NK-92 treated with Interleukin-12 subunit alpha and Interleukin-12 subunit beta, amount 100 ng/mL, for 24 hours (cell line): ENCODE measurements around the gene TMIGD3.

Experiments used
- DNase-seq: peaks from one replicate; lab custom pipeline; 2025; lab: John Stamatoyannopoulos, UW

The TMIGD3 gene

DNA sequence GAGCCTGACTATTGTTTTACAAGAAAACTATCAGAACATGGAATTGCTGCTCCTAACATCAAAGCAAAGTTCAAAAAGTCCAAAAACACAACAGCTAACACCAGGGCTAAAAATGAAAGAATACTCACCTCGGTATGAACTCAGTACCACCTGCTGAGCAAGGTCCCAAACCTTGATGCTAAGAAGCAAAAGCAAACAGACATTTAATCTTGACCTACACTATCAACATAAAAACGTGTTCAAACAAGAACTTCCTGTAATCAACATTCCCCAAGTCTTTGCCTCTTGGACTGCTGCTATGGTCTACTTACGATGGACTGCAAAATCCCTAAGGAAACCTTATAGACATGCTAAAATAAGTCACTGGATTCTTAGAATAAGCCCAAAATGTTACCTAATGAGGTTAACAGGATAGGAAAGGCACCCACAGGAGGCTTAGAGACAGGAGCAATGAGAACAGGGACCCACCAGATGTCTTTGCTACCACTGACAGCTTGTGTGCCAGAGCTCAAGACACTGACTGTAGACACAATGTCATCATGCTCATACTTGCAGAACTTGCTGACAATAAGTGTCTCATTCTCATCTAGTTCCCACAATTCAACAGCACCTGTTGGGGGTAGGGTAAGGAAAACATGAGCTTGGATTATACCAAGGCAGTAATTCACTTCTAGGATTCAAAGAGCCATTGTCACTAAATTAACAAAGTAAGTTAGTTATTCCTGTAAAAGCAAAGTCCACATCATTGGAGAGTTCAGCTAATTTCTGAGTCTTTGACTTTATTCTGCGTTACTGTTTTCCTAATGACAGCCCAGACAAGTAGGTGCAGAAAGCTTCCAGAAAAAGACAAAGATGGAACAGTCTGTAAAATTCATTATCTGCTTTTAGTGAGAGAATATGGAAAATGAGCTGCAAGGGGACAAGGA, 56.2 kb downstream of the TMIGD3 start:
- no peak for DNase-seq

GRCh38 chr1:111446546-111446945, 56.9 kb downstream of the TMIGD3 start:
- no peak for DNase-seq

DNA sequence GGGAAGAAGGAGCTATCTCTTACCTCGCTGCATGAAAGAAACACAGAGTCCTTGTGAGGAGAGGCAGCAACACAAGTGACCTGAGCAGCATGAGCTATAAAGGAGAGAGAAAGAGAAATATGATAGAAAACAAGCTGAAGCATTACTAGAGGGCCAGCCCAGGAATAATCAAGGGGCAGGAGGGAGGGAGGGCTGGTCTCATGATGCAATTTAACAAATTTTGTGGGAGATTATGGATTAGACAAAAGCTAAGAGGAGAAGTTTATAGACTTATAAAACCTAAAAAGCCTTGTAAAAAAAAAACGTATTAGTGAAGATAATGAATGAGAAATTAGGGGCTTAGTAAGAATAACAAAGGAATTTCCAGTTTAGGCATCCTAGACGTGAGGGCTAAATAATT, 59.4 kb downstream of the TMIGD3 start:
- no peak for DNase-seq

- no peak for DNase-seq
Observed at GRCh38 chr1:111442457-111442856, 61.0 kb downstream of the TMIGD3 start.

DNA sequence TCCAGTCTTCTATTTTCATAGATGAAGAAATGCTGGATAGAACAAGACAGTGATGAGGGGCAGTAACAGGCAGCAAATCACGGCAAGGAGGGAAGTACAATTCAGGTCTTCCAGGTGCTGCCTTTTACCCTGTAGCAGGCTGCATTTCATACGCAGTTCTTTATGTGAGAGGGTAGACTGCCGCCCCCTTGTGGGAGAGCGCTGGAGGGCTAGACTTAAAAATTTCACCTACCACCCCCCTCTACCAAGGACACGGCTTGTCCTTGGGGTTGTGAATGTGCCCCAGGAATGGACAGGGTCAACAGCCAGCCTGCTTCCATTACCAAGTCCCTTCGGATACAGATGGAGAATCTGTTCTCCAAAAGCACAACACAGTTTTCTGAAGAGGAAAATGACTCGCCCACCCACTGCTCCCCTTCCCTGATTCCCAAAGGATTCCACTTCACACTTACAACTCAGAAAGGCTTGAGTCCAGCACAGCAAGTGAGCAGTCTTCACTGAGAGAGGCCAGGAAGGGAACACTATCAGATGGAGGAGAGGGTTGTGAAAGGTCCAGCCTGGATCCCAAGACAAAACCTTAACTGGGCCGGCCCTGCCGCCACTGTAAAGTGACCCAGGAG, 61.8 kb downstream of the TMIGD3 start:
- DNase-seq = no peak

GRCh38 chr1:111439461-111440351, 63.7 kb downstream of the TMIGD3 start:
- DNase-seq = no peak

GRCh38 chr1:111436726-111437125, 66.7 kb downstream of the TMIGD3 start:
- no peak for DNase-seq
